NT2/D1 (cell line): ENCODE results near the gene ATG2B.

ENCODE experiments used
- YY1 ChIP-seq: IDR thresholded peaks from 2 replicates; pipeline ENCODE4 v1.6.1; 2011; ENCODE audit not compliant: insufficient read length, insufficient read depth
- ZNF274 ChIP-seq: IDR thresholded peaks from 2 replicates; pipeline ENCODE4 v1.6.1; 2011; ENCODE audit warnings: mild to moderate bottlenecking, low read depth, low read length

- TF ChIP-seq ZNF274 (no peak), YY1 (no peak)
These were observed 10.4 kb upstream of the ATG2B start for GRCh38 chr14:96373538-96373937.
